PC-9 (cell line): ENCODE data around the gene COX4I1.
"Not testable (repeated sequence)": the region's sequence is repeated elsewhere in the genome, so short reads cannot be mapped to it uniquely, and the experiment has no call there.

ENCODE experiments used
- CTCF ChIP-seq: fragments of 200-600 bp; sonication (generic); conservative IDR thresholded peaks from 2 replicates; pipeline ENCODE4 v1.6.1; 2017; ENCODE audit warnings: mixed run types, antibody characterized with exemption, mild to moderate bottlenecking, moderate library complexity
- EZH2 ChIP-seq: fragments of 200-600 bp; sonication (generic); IDR thresholded peaks from 2 replicates; pipeline ENCODE4 v1.8.0; 2017; ENCODE audit warnings: antibody characterized with exemption, low read depth

- not testable (repeated sequence) for TF ChIP-seq CTCF, EZH2
Measured at GRCh38 chr16:85837654-85838053, 38.2 kb downstream of the COX4I1 start.
